ENCODE data around the gene KXD1.

The KXD1 gene

DNA sequence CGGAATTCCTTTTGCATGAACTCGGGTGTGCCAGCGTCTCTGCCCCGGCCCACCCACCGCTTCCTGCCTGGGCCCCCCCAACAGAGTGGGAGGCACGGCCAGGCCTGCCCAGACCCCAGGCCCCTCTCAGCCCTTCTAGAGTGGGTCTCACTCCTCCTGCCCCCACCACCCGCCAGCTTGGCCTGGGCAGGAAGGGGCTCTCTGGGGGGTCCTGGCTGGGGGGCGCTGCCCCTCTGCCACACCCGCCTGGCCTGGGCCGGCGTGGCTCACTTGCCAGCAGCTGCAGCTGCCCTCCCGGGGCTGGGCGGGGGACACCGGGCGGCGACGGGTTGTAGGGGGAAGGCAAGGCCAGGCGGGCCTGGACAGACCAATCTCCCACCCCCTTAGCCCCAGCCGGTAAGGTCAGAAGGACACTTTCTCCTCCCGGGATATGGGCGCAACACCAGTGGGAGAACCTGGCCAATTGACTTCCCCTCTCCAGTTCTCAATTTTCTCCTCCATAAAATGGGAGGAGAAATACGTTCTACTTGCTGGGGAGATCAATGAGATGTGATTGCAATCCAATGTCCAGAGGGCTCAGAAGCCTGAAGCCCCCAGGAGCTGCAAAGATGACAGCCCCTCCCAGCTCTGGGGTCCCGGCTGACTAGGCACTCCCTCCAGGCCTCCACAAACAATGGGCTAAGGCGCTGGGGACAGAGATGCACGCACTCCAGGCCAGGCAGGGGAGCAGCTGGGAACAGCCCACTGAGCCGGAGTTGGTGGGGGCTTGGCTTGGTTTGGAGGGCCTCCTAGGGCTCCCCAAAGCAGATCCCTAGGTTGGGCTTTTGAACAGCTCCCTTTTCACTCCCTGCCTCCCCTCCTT lies 46.5 kb downstream of the KXD1 start:
- no peak for DNase-seq

DNA sequence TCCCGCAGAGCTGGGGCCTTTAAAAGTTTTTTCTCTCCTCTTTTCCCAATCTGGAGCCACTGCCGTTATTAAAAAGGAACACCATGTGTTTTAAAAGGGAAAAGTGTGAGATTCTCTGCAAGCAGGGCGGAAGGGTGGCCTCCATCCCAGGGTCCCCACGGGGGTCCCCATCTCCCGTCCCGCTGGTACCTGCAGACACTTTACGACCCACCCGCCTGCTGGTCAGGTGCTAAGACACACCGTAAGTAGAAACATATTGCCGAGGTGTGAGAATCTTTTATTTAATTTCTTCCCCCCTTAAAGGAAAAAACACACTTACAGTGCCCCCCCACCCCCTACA lies 47.1 kb downstream of the KXD1 start:
- DNase-seq: no peak

DNA sequence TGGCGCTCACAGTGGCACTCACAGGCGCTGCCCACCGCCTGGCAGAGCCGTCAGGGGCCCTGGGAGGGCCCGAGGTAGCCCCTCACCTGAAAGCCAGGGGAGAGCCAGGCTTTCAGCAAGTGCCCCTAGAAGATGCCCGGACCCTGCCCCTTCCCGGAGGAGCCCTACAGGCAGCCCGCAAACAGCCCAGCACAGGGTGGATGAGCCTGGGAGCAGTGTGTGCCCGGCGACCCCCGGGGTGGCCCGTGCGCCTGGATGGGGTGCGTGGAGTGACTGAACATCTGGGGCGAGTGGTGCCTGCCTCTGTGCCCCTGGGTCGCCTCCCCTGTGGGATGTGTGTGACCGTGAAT lies 47.5 kb downstream of the KXD1 start:
- DNase-seq: no peak

DNA sequence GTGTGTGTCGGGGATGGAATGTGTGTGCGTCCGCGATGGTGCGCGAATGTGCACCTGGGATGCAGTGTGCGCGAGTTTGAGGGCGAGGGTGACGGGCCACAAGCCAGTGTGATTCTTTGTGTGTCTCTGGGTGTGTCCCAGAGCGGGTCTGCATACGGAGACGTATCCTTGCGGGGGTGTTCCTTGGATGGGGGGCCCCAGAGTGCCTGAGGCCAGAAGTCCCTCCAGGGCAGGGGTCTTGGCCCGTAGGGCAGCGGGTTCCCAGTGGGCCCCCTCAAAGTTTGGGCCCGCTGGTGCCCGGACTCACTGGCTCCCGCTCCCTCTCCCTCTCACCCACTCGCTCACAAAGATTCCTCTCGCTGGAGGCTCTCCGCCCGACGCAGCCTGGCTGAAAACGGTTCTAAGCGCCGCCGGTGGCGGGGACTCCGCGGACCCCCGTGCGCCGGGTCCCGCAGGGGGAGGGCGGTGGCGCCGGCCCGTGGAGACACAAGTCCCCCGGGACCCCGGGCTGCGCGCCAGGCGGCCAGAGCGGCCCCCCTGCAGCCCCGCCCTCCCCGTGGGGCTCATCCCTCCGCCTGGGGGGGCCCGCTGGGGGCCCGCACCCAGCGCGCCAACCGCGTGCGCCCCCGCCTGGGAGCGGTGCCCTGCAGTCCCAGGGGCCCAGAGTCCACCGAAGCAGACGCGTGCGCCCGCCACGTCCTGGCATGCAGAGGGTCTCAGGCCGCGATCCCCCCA lies 48.0 kb downstream of the KXD1 start:
- no peak for DNase-seq

DNA sequence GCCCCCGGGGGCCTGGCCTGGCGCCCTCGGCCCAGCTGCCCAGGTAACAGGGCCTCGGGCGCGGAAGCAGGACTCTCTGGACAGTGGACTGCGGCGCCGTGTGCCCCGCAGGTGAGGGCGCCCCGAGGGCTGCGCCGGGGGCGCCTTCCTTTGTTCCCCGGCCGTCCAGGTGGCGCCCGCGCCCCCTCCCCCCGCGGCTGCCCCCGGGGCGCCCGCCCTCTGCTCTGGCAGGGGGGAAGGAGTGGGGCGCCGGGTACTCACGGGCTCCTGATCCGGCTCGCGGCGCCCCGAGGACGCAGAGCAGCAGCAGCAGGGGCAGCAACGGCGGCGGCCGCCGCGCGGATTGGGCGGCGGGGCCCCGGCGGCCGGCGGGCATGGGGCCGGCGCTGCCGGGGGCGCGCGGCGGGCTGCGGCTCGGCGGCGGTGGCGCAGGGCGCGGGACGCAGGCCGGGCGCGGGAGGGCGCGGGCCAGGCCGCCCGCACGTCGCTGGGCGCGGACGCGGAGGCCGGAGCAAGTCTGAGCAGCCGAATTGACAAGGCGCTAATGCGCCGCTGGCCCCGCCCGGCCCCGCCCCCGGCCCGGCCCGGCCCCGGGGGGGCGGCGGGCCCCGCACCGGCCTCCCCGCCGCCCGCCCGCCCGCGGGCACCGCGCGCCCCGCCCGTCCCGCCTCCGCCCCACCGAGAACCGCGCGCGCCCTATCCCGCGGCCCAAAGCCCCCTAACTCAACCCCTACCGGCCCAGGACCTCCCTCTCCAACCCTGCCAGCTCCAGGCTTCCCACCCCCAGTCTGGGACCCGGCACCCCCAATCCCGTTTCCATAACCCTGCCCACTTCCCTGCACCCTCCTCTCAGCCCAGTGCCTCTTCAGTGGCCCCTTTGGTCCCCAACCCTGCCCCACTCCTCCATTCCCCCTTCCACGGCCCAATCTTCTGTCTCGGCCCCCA lies 48.9 kb downstream of the KXD1 start, which contains the start of gene CRLF1:
TSS of gene CRLF1 (minus strand) at position 519 of the 945 bp plus-strand sequence. CDS start at position 376, 143 bp downstream.
- no peak for DNase-seq

DNA sequence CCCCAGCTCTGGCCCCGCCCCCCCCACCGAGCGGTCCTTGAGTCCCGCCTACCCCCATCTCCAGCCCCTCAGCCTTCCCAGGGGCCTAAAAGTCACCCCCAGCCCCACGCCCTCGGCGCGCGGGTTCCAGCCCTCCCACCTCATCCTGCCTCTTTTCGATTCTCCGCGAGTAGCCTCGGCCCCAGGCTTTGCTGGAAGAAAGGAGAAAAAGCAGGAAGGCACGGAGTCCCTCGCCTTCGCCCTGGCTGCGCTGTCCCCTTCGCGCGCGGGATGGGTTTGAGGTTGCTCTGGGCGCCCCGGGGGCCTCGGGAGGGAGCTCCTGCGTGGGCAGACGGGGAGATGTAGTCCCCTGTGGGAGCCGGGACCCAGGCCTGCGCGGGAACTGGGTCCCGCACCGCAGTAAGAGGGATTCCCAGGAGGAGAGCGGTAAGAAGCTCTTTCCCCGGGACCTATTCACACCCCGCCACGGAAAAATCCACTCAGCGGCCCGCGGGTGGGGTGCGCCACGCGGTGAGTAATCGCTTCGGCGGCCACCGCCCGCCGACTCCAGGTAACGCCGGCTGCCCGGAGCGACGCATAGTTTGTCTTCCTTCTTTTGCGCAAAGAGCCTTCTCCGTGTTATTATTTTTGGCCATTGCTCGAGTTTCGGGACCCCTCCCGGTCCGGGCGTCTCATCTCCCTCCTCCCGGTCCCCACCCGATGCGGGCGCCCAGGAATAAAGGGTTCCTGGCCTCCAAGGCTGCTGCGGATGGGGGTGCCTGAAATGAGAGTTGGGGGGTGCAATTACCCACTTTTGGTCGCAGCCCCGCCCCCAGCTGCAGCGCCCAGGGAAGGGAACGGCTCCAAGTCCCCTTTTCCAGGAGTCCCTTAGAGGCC lies 49.8 kb downstream of the KXD1 start:
- no peak for DNase-seq

DNA sequence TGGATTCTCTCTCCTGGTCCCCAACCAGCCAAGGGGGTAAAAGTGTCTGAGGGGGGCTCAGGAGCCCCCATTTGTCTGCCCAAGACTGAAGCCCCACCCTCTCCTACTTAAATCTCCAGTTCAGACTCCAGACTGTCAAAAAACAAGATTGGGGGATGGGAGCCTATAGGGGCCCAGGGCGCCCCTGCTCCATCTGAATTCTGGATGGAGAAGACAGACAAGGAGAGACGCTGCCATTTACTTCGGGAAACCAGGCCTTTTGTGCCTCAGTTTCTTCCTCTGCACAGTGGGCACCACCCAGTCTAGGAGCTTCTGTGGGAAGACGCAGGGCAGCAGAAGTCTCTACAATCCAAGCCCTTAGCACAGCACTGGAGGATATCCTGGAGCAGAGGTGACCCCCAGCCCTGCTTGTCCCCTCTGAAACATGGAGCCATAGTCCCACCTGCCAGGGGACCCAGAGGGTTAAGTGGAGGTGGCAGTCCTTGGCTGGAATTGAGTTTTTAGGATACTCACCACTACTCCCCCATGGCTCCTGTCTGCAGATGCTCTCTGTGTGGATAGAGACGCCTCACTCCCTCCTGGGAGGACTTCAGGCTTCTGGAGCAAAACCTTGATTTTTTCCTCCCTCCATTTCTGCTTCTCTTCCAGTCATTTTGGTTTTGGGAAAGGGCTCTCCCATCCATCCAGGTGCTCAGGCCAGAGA lies 50.6 kb downstream of the KXD1 start:
- no peak for DNase-seq

DNA sequence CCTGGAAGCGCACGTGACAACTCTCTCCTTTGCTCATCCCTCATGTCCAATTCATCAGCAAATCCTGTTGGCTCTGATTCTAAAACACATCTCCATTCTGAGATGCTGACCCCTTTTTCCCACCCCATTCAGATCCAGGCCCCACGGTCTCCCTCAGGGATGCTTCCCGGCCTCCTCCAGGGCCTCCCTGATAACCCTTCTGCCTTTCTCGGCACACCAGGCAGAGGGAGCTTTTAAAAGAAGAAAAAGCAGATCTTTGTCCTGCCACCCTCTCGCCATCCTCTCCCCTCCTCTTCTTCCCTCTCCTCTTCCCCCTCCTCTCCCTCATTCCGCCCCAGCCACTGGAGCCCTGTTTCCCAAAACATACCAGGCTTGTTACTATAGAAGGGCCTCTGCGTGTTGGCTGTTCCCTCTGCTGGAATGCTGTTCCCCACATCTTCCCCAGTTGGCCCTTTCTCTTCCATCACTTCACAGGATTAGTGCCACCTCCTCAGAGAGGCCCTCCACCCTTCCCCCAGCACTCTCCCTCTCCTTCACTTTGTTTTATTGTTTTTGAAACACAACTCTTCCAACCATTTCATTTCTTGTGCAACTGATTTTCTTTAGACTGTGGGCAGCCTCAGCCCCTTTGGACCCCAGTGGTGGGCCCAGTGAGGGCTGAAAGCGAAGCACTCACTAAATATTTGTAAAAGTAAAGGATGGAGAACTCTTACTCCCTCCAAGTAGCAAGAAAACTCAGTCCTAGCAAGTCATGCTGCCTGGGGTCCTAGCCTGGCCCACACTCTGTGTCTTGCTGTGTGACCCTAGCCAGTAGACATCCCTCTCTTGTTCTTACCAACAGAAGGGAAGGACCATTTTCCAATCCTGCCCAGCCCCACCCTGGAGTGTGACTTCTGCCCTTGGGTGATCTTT lies 51.4 kb downstream of the KXD1 start:
- DNase-seq: no peak

DNA sequence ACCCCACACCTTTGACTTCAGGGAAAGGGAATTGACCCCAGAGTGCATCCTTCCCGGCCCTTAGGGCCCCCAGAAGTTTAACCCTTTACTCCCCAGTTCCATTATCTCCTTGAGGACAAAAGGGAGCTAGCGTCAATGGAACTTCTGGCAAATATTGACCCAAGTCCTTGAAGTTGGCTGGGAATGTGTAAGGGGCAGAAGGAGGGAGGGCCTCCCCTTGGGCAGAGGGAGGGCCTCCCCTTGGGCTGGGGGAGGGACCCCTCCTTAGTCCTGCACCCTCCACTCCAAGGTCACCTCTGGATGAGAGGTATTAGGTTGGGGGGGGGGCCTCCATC lies 52.0 kb downstream of the KXD1 start:
- DNase-seq: no peak

DNA sequence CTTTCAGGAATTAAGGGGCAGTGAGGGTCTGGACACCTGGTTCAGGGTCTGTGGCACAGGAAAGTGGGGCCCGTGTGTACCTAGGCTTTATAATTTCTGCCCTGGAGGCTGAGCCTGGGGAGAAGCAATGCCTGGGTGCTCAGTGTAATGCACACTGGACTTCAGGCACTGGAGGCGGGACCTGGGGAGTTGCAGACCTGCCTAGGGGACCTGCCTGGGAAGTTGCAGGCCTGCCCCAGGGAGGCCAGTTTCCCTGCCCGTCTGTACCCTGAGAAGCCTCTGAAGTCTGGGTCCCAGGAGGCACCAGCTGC lies 52.5 kb downstream of the KXD1 start:
- no peak for DNase-seq

DNA sequence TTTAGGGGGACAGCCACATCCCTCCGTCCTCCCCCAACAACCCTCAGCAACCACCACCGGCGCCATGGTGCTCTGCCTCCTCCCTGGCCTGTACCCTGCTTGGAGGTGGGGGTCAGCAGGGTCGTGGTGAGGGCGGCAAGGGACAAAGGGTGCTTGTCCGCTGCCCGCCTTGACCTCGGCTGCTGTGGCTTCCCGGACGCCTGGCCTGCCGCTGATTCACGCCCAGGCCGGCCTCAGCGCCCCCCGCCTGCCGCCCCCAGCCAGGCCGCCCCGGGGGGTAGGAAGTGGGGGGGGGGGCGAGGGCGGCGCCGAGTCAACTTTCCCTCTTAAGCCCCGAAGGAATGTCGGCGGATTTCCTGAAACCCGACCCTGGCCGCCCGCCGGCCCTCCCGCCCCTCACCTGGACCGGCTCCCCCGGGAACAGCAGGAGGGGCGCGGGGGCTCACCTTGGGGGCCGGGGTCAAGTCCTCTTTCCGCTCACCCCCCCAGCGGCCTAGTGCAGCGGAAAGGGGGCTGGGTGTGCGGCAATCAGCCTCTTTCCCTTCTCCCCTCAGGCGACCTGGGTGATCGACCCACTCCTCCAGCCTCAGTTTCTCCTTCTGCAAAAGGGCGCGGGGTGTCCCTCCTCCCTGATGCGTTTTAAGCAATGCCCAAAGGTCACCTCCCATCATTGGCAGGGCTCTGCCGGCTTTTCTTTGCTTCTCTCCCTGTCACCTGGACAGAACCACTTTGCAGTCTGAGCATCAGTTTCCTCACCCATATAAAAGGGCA lies 53.1 kb downstream of the KXD1 start:
- DNase-seq: no peak

DNA sequence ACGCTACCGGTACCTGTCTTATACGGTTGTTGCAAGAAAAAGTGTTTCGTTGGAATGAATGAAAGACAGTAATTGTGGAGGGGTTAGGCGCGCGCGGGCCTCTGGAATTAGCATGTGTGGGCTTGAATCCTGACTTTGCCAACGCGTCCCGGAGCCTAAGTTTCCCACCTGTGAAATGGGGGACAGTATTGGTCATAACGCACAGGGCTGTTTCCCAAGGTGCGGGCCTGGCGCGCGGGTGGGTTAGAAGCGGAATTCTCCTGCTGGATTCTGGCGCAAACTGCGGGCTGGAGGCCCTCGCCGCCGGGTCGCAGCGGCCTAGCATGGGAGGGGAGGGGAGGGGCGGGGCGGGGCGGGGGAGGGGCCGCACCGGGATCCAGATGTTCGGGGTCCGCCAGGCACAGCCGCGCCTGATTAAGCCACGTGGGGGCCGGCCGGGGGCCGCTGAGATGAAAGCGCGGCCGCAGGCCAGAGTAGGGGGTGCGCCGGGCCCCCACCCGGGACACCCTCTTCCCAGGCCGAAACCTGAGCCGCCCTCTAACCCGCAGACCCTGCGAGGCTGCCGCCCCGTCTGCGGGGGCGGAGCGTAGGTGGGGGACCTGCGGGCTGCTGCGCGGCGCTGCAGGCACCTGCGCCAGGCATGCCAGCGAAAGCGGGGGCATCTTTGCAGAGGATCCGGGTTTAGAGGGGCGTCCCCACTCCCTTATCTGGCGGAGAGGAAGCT lies 53.8 kb downstream of the KXD1 start:
- no peak for DNase-seq

DNA sequence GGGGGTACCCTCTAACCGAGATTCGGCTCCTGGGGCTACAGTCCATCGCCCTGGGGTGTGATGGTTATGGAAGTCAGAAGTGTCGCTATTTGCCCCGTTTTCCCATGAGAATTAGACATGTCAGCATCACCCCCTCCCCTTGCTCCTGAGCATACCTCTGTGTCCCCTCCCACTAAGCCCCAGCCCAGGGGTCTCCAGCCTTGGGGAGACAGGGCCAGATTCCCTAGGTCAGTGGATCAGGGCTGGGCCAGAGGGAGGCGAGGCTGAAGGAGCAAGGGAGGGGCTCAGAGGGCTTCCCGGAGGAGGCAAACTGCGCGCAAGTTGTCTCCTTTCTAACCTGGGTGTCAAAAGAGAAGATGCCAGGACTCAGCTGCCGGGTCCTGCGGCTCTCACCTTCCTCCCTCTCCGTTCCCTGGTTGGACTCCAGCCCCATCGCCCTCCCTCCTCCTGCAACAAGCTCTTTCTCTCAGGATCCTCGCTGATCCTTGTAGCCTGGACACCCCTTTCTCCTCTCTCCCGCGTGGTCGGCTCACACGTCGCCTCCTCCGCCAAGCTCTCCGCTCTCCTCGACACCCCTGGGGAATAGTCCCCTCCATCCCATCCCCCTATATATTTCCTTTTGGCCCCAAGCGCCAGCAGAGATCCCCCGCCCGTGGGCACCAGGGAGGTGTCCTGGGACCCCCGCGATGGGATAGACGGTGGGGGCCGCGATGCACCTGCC lies 54.5 kb downstream of the KXD1 start:
- no peak for DNase-seq

DNA sequence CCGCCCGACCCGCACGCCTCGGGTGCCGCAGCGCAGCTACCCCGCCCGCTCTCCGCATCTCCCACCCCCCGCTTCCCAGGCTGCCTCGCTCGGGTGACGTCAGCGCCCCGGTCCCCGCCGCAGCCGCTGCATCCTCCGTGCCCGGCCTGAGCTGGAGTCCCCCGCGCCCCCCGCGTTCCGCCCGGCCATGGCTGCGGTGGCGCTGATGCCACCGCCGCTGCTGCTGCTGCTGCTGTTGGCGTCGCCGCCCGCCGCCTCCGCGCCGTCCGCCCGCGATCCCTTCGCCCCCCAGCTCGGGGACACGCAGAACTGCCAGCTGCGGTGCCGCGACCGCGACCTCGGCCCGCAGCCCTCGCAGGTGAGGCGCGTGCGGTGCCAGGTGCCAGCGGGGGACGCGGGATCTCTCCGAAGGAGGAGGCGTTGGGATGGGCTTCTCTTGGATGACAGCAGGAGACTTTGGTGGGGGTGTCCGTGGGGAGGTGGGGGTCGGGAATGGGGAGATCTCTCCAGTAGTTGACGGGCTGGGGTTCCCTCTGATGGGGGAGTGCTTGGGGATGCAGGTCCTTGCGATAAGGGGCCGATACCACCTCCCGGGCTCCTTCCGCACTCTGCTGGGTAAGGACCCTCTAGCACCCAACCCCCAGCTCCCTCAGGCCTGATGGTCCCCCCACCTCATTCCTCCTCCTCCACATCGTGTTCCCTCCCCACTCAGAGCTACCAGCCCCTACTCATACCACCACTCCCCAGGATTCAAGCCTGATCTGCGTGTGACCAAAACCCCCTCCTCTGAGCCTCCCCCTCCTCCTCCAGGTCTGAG lies 55.3 kb downstream of the KXD1 start, which contains the start of gene TMEM59L:
TSS of gene TMEM59L (plus strand) at position 99 of the 817 bp plus-strand sequence. CDS start at position 188, 89 bp downstream.
- no peak for DNase-seq

DNA sequence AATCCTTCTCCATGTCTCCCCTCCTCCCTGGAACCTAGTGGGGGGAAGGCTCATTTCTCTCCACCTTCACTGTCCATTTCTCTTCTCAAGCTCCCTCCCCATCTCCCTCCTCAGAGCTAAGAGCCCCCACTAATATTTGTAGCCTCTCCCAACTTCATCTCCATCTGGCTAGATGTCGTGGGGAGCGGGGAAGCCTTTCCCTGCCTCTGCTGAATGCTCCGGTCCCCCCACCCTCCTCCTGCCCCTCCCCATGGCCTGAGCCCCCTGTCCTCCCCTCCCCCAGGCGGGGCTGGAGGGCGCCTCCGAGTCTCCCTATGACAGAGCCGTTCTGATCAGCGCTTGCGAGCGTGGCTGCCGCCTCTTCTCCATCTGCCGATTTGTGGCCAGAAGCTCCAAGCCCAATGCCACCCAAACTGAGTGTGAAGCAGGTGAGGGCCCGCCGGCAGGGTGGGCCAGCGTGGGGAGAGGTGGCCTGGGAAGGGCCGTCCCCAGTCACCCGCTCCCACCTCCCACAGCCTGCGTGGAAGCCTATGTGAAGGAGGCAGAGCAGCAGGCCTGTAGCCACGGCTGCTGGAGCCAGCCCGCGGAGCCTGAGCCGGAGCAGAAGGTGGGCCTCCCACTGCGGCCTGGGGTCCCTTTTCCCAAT lies 56.0 kb downstream of the KXD1 start:
- DNase-seq: no peak

DNA sequence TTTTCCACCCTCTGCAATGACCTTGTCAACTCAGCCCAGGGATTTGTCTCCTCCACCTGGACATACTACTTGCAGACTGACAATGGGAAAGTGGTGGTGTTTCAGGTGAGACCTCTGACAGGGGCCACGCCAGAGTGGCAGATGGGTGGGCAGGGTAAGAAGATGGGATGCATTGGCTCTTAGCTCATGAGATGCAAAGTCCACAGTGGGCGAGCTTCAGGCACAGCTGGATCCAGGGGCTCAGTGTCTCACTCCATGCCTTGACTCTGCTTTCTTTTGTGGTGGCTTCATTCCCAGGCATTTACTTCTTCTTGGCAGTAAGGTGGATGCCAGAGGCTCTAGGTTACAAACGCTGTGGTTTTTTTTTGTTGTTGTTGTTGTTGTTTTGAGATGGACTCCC lies 58.4 kb downstream of the KXD1 start:
- no peak for DNase-seq

DNA sequence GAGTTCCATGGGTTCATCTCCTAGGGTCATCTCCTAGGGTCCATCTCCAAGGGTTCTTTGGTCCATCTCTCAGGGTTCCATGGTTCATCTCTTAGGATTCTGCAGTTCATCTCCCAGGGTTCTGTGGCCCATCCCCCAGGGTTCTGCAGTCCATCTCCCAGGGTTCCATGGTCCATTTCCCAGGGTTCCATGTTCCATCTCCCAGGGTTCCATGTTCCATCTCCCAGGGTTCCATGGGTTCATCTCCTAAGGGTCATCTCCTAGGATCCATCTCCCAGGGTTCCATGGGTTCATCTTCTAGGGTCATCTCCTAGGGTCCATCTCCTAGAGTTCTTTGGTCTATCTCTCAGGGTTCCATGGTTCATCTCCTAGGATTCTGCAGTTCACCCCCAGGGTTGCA lies 59.9 kb downstream of the KXD1 start:
- no peak for DNase-seq
